Right cardiac atrium (tissue), 5 donors: ENCODE data around the gene HSBP1. TPM values are rescaled to one million over a fixed set of nuclear protein-coding genes. Genes with fewer than 3 reads are reported as not detected.

Experiments used
- ATAC-seq, 2 donors: fragments of 200-7000 bp; cut with Tn5 transposase; one replicate each; pipeline versions ENCODE4 v1.8.0 to v1.9.1; 2020; ENCODE audit warnings: moderate library complexity in 2 of 2, mild to moderate bottlenecking in 1 of 2
- DNase-seq, 3 donors: peaks; one replicate each; pipeline ENCODE4 v3.0.0-alpha.2; 2020
- H3K27ac ChIP-seq: one replicate; pipeline ENCODE4 v1.5.1; 2013; ENCODE audit warnings: mild to moderate bottlenecking, low read length, control low read depth, moderate library complexity
- H3K27me3 ChIP-seq: one replicate; pipeline ENCODE4 v1.6.1; 2013; ENCODE audit not compliant: control insufficient read depth, insufficient read depth
- H3K4me1 ChIP-seq: one replicate; pipeline ENCODE4 v1.6.1; 2013; ENCODE audit warnings: low read length; ENCODE audit not compliant: control insufficient read depth, insufficient read depth
- H3K4me3 ChIP-seq: one replicate; pipeline ENCODE4 v1.5.1; 2013; ENCODE audit warnings: low read length, control low read depth
- H3K9me3 ChIP-seq: one replicate; pipeline ENCODE4 v1.6.1; 2013; ENCODE audit warnings: low read length; ENCODE audit not compliant: control insufficient read depth
- WGBS: extraction: QIAGEN DNeasy Blood & Tissue Kit; methylation state at CpG from one replicate; pipeline ENCODE4 v1.1.7; 2013; 5-methylcytosine and 5-hydroxymethylcytosine counted together
- intact Hi-C, 4 donors: fragments of 100-400 bp; cut with DNase I; formaldehyde crosslinking; loops; one replicate each; pipeline versions ENCODE4 v1.11.0 to v1.14.0; 2022 to 2023
- long read RNA-seq, 4 donors: library from polyadenylated mRNA; unstranded; transcript quantifications; one replicate each; pipeline ENCODE4 v2.0.0, GENCODE V29; 2020 to 2021
- polyA plus RNA-seq: library from polyadenylated mRNA; stranded (reverse); fragments of 200-250 nt; gene quantifications from one replicate; pipeline ENCODE4 v1.2.3, GENCODE V29; 2013
- total RNA-seq, 4 donors: library from RNA; stranded (reverse); fragmentation: NEBNext Ultra II Directional; extraction: Animal tissue kit (Norgen Biotek cat#: 25700); gene quantifications; one replicate each; pipeline ENCODE4 v1.2.1, GENCODE V29; 2021
- donor health status: healthy with polysubstance abuse.
- donor health status: DM: no; HTN: yes; CAD: no.
- donor health status: DM: no; HTN: no; CAD: no.
- donor health status: DM: no; HTN: yes; CAD: no; lungs with severe emphysema.
- donor health status: DM: yes; HTN: yes; CAD: no.

The HSBP1 gene
- total RNA-seq (100 to 1,000 TPM; 133 to 173 (median 155) TPM), polyA plus RNA-seq (102 TPM)
- long read RNA-seq, donor 1, full-length matches to known transcripts, result 231 of 234 reads
- long read RNA-seq, donor 1, partial matches to known transcripts, result 1 of 234 reads
- long read RNA-seq, donor 1, other reads (novel, unspliced or antisense), result 2 of 234 reads
- long read RNA-seq, donor 2, full-length matches to known transcripts, result 111 of 113 reads
- long read RNA-seq, donor 2, partial matches to known transcripts, result 0 of 113 reads
- long read RNA-seq, donor 2, other reads (novel, unspliced or antisense), result 2 of 113 reads
- long read RNA-seq, donor 3, full-length matches to known transcripts, result 379 of 394 reads
- long read RNA-seq, donor 3, partial matches to known transcripts, result 1 of 394 reads
- long read RNA-seq, donor 3, other reads (novel, unspliced or antisense), result 14 of 394 reads
- long read RNA-seq, donor 4, full-length matches to known transcripts, result 63 of 66 reads
- long read RNA-seq, donor 4, partial matches to known transcripts, result 1 of 66 reads
- long read RNA-seq, donor 4, other reads (novel, unspliced or antisense), result 2 of 66 reads

- no peaks in the 10 kb centered on the region for H3K27me3 ChIP-seq
- DNase-seq, result peak; percentile 97 to 98 (median 98)
- intact Hi-C loops, result no loop called here
- no peak within 1 kb of the TSS for H3K27ac ChIP-seq
- peak; percentile 99 for ATAC-seq
- WGBS, result under 1% methylated on average over 76 of the region's 76 CpGs
- peak within 1 kb of the TSS; percentile 78 for H3K4me3 ChIP-seq
- H3K9me3 ChIP-seq, result no peaks in the 10 kb centered on the region
- H3K4me1 ChIP-seq, result peaks cover 5% of the 10 kb centered on the region
These were observed at the start of gene HSBP1 for GRCh38 chr16:83807710-83808572. HSBP1 (plus strand) TSS chr16:83807978; CDS start chr16:83808077, 99 bp downstream.

- Histone ChIP-seq H3K4me1 (no peaks in the 10 kb centered on the region), H3K4me3 (no peak overlapping the region), H3K9me3 (no peaks in the 10 kb centered on the region), H3K27me3 (no peaks in the 10 kb centered on the region), H3K27ac (no peak overlapping the region)
- ATAC-seq, result no peak
- no peak for DNase-seq
- WGBS, result 63% methylated on average over 11 of the region's 11 CpGs
- intact Hi-C loops, result no loop called here
These were observed 45.4 kb upstream of the HSBP1 start for GRCh38 chr16:83762141-83762991.

- no peaks in the 10 kb centered on the region for H3K9me3 ChIP-seq
- intact Hi-C loops, result no loop called here
- no peak for DNase-seq
- H3K4me1 ChIP-seq, result no peaks in the 10 kb centered on the region
- no peak overlapping the region for H3K4me3 ChIP-seq
- no peaks in the 10 kb centered on the region for H3K27me3 ChIP-seq
- WGBS, result 69% methylated on average over 5 of the region's 5 CpGs
- no peak overlapping the region for H3K27ac ChIP-seq
- no peak for ATAC-seq
These were observed 44.8 kb upstream of the HSBP1 start for GRCh38 chr16:83762992-83763358.

GRCh38 chr16:83768986-83769385, 38.8 kb upstream of the HSBP1 start:
- 45% methylated on average over 2 of the region's 2 CpGs for WGBS
- intact Hi-C loops, result no loop called here

GRCh38 chr16:83769397-83770008, 38.3 kb upstream of the HSBP1 start:
- no peak overlapping the region for H3K4me3 ChIP-seq
- ATAC-seq (peak; percentile 27 to 37), DNase-seq (no peak)
- H3K27me3 ChIP-seq, result no peaks in the 10 kb centered on the region
- intact Hi-C loops, result no loop called here
- H3K4me1 ChIP-seq, result peaks cover 9% of the 10 kb centered on the region
- H3K9me3 ChIP-seq, result no peaks in the 10 kb centered on the region
- H3K27ac ChIP-seq, result no peak overlapping the region
- WGBS, result 52% methylated on average over 5 of the region's 5 CpGs

More at GRCh38 chr16:83768986-83769385, 38.8 kb upstream of the HSBP1 start:
- Histone ChIP-seq H3K27ac (no peak overlapping the region), H3K4me3 (no peak overlapping the region), H3K27me3 (no peaks in the 10 kb centered on the region), H3K9me3 (no peaks in the 10 kb centered on the region), H3K4me1 (peaks cover 9% of the 10 kb centered on the region)
- DNase-seq (no peak), ATAC-seq (peak in 1 of 2 donors; percentile 22)

- Histone ChIP-seq H3K4me3 (no peak overlapping the region), H3K9me3 (no peaks in the 10 kb centered on the region), H3K27ac (no peak overlapping the region), H3K27me3 (no peaks in the 10 kb centered on the region), H3K4me1 (peaks cover 9% of the 10 kb centered on the region)
- WGBS, result 30% methylated on average over 5 of the region's 5 CpGs
- ATAC-seq (peak; percentile 73 to 83), DNase-seq (peak; percentile 73 to 87 (median 85))
- intact Hi-C loops, result no loop called here
These were observed 36.4 kb upstream of the HSBP1 start for GRCh38 chr16:83771306-83771942.

- ATAC-seq (no peak), DNase-seq (no peak)
- WGBS, result 47% methylated on average over 1 of the region's 1 CpG
- H3K4me1 ChIP-seq, result peaks cover 9% of the 10 kb centered on the region
- no peak overlapping the region for H3K27ac ChIP-seq
- no peaks in the 10 kb centered on the region for H3K9me3 ChIP-seq
- H3K4me3 ChIP-seq, result no peak overlapping the region
- no peaks in the 10 kb centered on the region for H3K27me3 ChIP-seq
- intact Hi-C loops, result no loop called here
These were observed 35.0 kb upstream of the HSBP1 start for GRCh38 chr16:83772806-83773205.

GRCh38 chr16:83774066-83774465, 33.7 kb upstream of the HSBP1 start:
- DNase-seq, result no peak
- peak in 1 of 2 donors; percentile 27 for ATAC-seq
- Histone ChIP-seq H3K27me3 (no peaks in the 10 kb centered on the region), H3K27ac (no peak overlapping the region), H3K4me1 (peaks cover 7% of the 10 kb centered on the region), H3K9me3 (no peaks in the 10 kb centered on the region), H3K4me3 (no peak overlapping the region)
- 93% methylated on average over 4 of the region's 4 CpGs for WGBS
- intact Hi-C loops, result no loop called here

- intact Hi-C loops, result no loop called here
- peaks cover 3% of the 10 kb centered on the region for H3K4me1 ChIP-seq
- H3K27ac ChIP-seq, result no peak overlapping the region
- H3K27me3 ChIP-seq, result no peaks in the 10 kb centered on the region
- H3K9me3 ChIP-seq, result no peaks in the 10 kb centered on the region
- no peak overlapping the region for H3K4me3 ChIP-seq
- ATAC-seq, result no peak
- no peak for DNase-seq
- 85% methylated on average over 9 of the region's 9 CpGs for WGBS
These were observed 30.8 kb upstream of the HSBP1 start for GRCh38 chr16:83776944-83777343.

GRCh38 chr16:83779886-83780285, 27.9 kb upstream of the HSBP1 start:
- H3K27ac ChIP-seq, result no peak overlapping the region
- H3K27me3 ChIP-seq, result no peaks in the 10 kb centered on the region
- intact Hi-C loops, result no loop called here
- no peaks in the 10 kb centered on the region for H3K9me3 ChIP-seq
- H3K4me3 ChIP-seq, result no peak overlapping the region
- peaks cover 5% of the 10 kb centered on the region for H3K4me1 ChIP-seq
- no peak for DNase-seq
- WGBS, result 18% methylated on average over 6 of the region's 6 CpGs
- ATAC-seq, result peak; percentile 52 to 55
